GM12878 (cell line): ENCODE measurements around the gene ANKRD30B. TPM values are rescaled to one million over a fixed set of nuclear protein-coding genes. Genes with fewer than 3 reads are reported as not detected.

ENCODE experiments used
- ATAC-seq: fragments of 200-7000 bp; cut with Tn5 transposase; 3 replicates; pipeline ENCODE4 v1.9.1; 2020; ENCODE audit warnings: mild to moderate bottlenecking, moderate library complexity
- BruUV-seq: library from RNA; stranded (reverse); fragments of 400-500 nt; replicated peaks from 2 replicates; lab custom pipeline; 2021; lab: Mats Ljungman, UMichigan
- CTCF ChIA-PET: fragments of 300-600 bp; sonication (Branson Sonifier 250); formaldehyde crosslinking; extraction: SDS; loops from one replicate; lab custom pipeline; 2021; ENCODE audit warnings: inconsistent platforms; lab: Yijun Ruan, JAX
- POLR2A ChIA-PET: fragments of 350-600 bp; formaldehyde crosslinking; extraction: SDS; loops from one replicate; lab custom pipeline; 2021; ENCODE audit warnings: inconsistent platforms; lab: Charles Lee
- RAD21 ChIA-PET: fragments of 300-600 bp; sonication (Branson Sonifier 250); formaldehyde crosslinking; loops from one replicate; lab custom pipeline; 2023; ENCODE audit warnings: antibody characterized with exemption; ENCODE audit not compliant: unreplicated experiment; lab: Charles Lee
- SMC1A ChIA-PET: fragments of 300-600 bp; sonication (Branson Sonifier 250); formaldehyde crosslinking; loops from one replicate; lab custom pipeline; 2023; ENCODE audit not compliant: unreplicated experiment, uncharacterized antibody; lab: Charles Lee
- DNase-seq: peaks from one replicate; pipeline ENCODE4 v3.0.0-alpha.2; 2011; ENCODE audit warnings: low read depth, low spot score
- FAIRE-seq: peaks from 3 replicates; lab custom pipeline; 2011; peaks lifted over from hg19 to GRCh38; lab: Jason Lieb, UNC
- H2AFZ ChIP-seq: 2 replicates; pipeline ENCODE4 v1.6.0; 2011; ENCODE audit warnings: low read depth, low read length, control low read depth; ENCODE audit not compliant: control insufficient read depth
- H3K27ac ChIP-seq: 2 replicates; pipeline ENCODE4 v1.5.1; 2011; ENCODE audit warnings: control low read depth; ENCODE audit not compliant: control insufficient read depth, insufficient read depth
- H3K27me3 ChIP-seq, 2 experiments: replicated peaks in 1 of 2; 2 replicates each; pipeline versions ENCODE4 v1.6.0 to v1.6.1; 2011; ENCODE audit warnings: low read length in 1 of 2; ENCODE audit not compliant: control insufficient read depth in 2 of 2, insufficient read depth in 2 of 2
- H3K36me3 ChIP-seq, 2 experiments: 2 replicates each; pipeline ENCODE4 v1.5.1; 2011; ENCODE audit warnings: low read length in 1 of 2; ENCODE audit not compliant: control insufficient read depth in 2 of 2, insufficient read depth in 2 of 2
- H3K4me1 ChIP-seq: 2 replicates; pipeline ENCODE4 v1.6.1; 2011; ENCODE audit warnings: mild to moderate bottlenecking, low read length, moderate library complexity, mixed read lengths; ENCODE audit not compliant: control insufficient read depth, insufficient read depth
- H3K4me2 ChIP-seq: 2 replicates; pipeline ENCODE4 v1.6.0; 2011; ENCODE audit warnings: control low read depth; ENCODE audit not compliant: control insufficient read depth, insufficient read depth
- H3K4me3 ChIP-seq: fragments of 200-600 bp; sonication (generic); 2 replicates; pipeline ENCODE4 v1.5.1; 2016
- H3K79me2 ChIP-seq: 2 replicates; pipeline ENCODE4 v1.6.0; 2011; ENCODE audit warnings: low read length; ENCODE audit not compliant: control insufficient read depth, insufficient read depth
- H3K9ac ChIP-seq: 2 replicates; pipeline ENCODE4 v1.8.0; 2011; ENCODE audit warnings: low read length, control low read depth, mixed read lengths; ENCODE audit not compliant: control insufficient read depth, insufficient read depth
- H3K9me3 ChIP-seq: replicated peaks from 3 replicates; pipeline ENCODE4 v1.5.1; 2011; ENCODE audit warnings: mild to moderate bottlenecking, low read length; ENCODE audit not compliant: control insufficient read depth, insufficient read depth
- H4K20me1 ChIP-seq: 2 replicates; pipeline ENCODE4 v1.6.0; 2011; ENCODE audit not compliant: control insufficient read depth, insufficient read depth
- BRCA1 ChIP-seq: IDR thresholded peaks from 2 replicates; pipeline ENCODE4 v1.6.1; 2011; ENCODE audit warnings: low read depth, low read length, improper control_type of control experiment
- CBX5 ChIP-seq: sonication (generic); IDR thresholded peaks from 2 replicates; pipeline ENCODE4 v1.6.1; 2016; ENCODE audit warnings: low read depth, moderate library complexity, mild to moderate bottlenecking, inconsistent platforms
- CEBPB ChIP-seq, 2 experiments: fragments of 150-350 bp in 1 of 2; IDR thresholded peaks; 2 replicates each; pipeline ENCODE4 v1.6.1; 2012 to 2014; ENCODE audit warnings: low read depth in 2 of 2, low read length in 2 of 2, borderline replicate concordance in 1 of 2, inconsistent platforms in 1 of 2
- E2F4 ChIP-seq: IDR thresholded peaks from 2 replicates; pipeline ENCODE4 v1.6.1; 2012; ENCODE audit warnings: low read depth, low read length, improper control_type of control experiment
- EZH2 ChIP-seq: IDR thresholded peaks from 2 replicates; pipeline ENCODE4 v1.6.1; 2012; ENCODE audit warnings: low read depth, mild to moderate bottlenecking, control low read depth, inconsistent platforms, low read length, borderline replicate concordance; ENCODE audit not compliant: control insufficient read depth
- FOXK2 ChIP-seq: fragments of 450-650 bp; IDR thresholded peaks from 2 replicates; pipeline ENCODE4 v1.6.1; 2017; ENCODE audit warnings: mild to moderate bottlenecking, moderate library complexity
- HDGF ChIP-seq: fragments of 450-650 bp; IDR thresholded peaks from 2 replicates; pipeline ENCODE4 v1.6.1; 2016; ENCODE audit warnings: antibody characterized with exemption
- MXI1 ChIP-seq: fragments of 150-350 bp; IDR thresholded peaks from 2 replicates; pipeline ENCODE4 v1.6.1; 2011; ENCODE audit warnings: low read depth, mild to moderate bottlenecking, inconsistent platforms, low read length, improper control_type of control experiment
- NFXL1 ChIP-seq: fragments of 450-650 bp; IDR thresholded peaks from 2 replicates; pipeline ENCODE4 v1.6.1; 2017; ENCODE audit warnings: antibody characterized with exemption, mild to moderate bottlenecking, borderline replicate concordance
- PAX8 ChIP-seq: fragments of 450-650 bp; IDR thresholded peaks from 2 replicates; pipeline ENCODE4 v1.6.1; 2017; ENCODE audit warnings: mild to moderate bottlenecking, moderate library complexity
- POLR2A ChIP-seq: IDR thresholded peaks from 2 replicates; pipeline ENCODE4 v1.6.1; 2011; ENCODE audit warnings: low read depth, mild to moderate bottlenecking, low read length
- POLR2AphosphoS5 ChIP-seq: IDR thresholded peaks from 2 replicates; pipeline ENCODE4 v1.6.1; 2011; ENCODE audit warnings: mild to moderate bottlenecking, low read length, inconsistent platforms
- RCOR1 ChIP-seq: conservative IDR thresholded peaks from 2 replicates; pipeline ENCODE4 v1.6.1; 2012; ENCODE audit warnings: low read depth, low read length, improper control_type of control experiment
- TAF1 ChIP-seq: IDR thresholded peaks from 2 replicates; pipeline ENCODE4 v1.6.1; 2011; ENCODE audit warnings: mild to moderate bottlenecking, low read depth, low read length, borderline replicate concordance
- ZNF207 ChIP-seq: fragments of 450-650 bp; IDR thresholded peaks from 2 replicates; pipeline ENCODE4 v1.6.1; 2014; ENCODE audit warnings: antibody characterized with exemption, mild to moderate bottlenecking, borderline replicate concordance
- in situ Hi-C: fragments of 300-500 bp; cut with MboI; formaldehyde crosslinking; loops from 9 replicates; pipeline ENCODE4 v1.14.3; 2018; ENCODE audit warnings: mixed read lengths
- intact Hi-C: fragments of 100-400 bp; cut with micrococcal nuclease; formaldehyde crosslinking; loops from one replicate; pipeline ENCODE4 v1.14.2; 2022; ENCODE audit not compliant: unreplicated experiment
- polyA plus RNA-seq, 11 experiments: library from polyadenylated mRNA; depleted of rRNA in 4 of 11; unstranded in 6 of 11; stranded (reverse) in 5 of 11; fragments of >200 nt; fragmentation: Nextera tagmentation in 4 of 11; fragmentation: Illumina TruSeq in 1 of 11; extraction: Ambion mirVana in 4 of 11; extraction: Trizol in 1 of 11; gene quantifications; 1 replicate in 1 of 11; 2 replicates in 10 of 11; pipeline versions ENCODE4 v1.2.1 to v1.2.3, GENCODE V29; 2011 to 2016; ENCODE audit warnings: inconsistent platforms in 2 of 11, missing spikeins in 2 of 11, low read depth in 1 of 11
- total RNA-seq, 4 experiments: library from RNA; depleted of rRNA in 3 of 4; stranded (reverse); fragments of >200 nt in 3 of 4; fragmentation: Illumina TruSeq in 1 of 4; extraction: Trizol in 1 of 4; gene quantifications; 2 replicates each; pipeline versions ENCODE4 v1.2.1 to v1.2.3, GENCODE V29; 2013 to 2021
- TF ChIP-seq, protein P1 (sequence below): fragments of 450-650 bp; IDR thresholded peaks from 2 replicates; pipeline ENCODE4 v1.6.1; 2017; ENCODE audit warnings: mild to moderate bottlenecking, moderate library complexity
- TF ChIP-seq, protein P2 (sequence below): IDR thresholded peaks from 2 replicates; pipeline ENCODE4 v1.6.1; 2012; ENCODE audit warnings: improper control_type of control experiment, low read depth, low read length; ENCODE audit not compliant: insufficient replicate concordance

The ANKRD30B gene
- total and polyA plus RNA-seq, 10 of the 15 experiments (the other 5 are each of a cell fraction or from before 2014, with no cell fraction given) = not detected

DNA sequence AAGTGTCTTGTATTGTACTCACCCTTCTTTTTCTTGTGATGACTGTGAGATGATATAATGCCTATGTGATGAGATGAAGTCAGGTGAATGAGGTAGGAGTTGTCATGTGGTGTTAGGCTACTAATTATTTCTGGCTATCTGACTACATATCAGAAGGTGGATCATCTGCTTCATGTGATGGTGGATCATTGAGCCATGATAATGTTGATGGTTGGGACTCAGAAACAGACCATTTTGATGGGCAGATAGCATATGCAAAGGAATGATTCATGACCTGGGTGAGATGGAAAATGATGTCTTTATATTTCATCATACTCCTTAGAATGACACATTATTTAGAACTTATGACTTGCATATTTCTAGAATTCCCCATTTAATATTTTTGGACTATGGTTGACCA lies 19.5 kb downstream of the ANKRD30B start:
- Histone ChIP-seq H3K36me3 (no peaks in the 10 kb centered on the region), H2AFZ (no peak overlapping the region), H3K27ac (no peak overlapping the region), H3K4me1 (no peaks in the 10 kb centered on the region), H3K4me2 (no peak overlapping the region), H3K9me3 (no peaks in the 10 kb centered on the region), H4K20me1 (no peaks in the 10 kb centered on the region), H3K9ac (no peak overlapping the region), H3K4me3 (no peak overlapping the region), H3K27me3 (no peaks in the 10 kb centered on the region), H3K79me2 (no peaks in the 10 kb centered on the region)
- FAIRE-seq = no peak
- no peak for DNase-seq
- CTCF ChIA-PET = no interaction called here
- BruUV-seq = no TSS peak
- SMC1A ChIA-PET = no interaction called here
- in situ Hi-C loops = no loop called here
- intact Hi-C loops = no loop called here
- POLR2A ChIA-PET = no interaction called here
- RAD21 ChIA-PET = no interaction called here
- ATAC-seq = no peak
- no peak for TF ChIP-seq POLR2AphosphoS5
- TF ChIP-seq, protein P1, sequence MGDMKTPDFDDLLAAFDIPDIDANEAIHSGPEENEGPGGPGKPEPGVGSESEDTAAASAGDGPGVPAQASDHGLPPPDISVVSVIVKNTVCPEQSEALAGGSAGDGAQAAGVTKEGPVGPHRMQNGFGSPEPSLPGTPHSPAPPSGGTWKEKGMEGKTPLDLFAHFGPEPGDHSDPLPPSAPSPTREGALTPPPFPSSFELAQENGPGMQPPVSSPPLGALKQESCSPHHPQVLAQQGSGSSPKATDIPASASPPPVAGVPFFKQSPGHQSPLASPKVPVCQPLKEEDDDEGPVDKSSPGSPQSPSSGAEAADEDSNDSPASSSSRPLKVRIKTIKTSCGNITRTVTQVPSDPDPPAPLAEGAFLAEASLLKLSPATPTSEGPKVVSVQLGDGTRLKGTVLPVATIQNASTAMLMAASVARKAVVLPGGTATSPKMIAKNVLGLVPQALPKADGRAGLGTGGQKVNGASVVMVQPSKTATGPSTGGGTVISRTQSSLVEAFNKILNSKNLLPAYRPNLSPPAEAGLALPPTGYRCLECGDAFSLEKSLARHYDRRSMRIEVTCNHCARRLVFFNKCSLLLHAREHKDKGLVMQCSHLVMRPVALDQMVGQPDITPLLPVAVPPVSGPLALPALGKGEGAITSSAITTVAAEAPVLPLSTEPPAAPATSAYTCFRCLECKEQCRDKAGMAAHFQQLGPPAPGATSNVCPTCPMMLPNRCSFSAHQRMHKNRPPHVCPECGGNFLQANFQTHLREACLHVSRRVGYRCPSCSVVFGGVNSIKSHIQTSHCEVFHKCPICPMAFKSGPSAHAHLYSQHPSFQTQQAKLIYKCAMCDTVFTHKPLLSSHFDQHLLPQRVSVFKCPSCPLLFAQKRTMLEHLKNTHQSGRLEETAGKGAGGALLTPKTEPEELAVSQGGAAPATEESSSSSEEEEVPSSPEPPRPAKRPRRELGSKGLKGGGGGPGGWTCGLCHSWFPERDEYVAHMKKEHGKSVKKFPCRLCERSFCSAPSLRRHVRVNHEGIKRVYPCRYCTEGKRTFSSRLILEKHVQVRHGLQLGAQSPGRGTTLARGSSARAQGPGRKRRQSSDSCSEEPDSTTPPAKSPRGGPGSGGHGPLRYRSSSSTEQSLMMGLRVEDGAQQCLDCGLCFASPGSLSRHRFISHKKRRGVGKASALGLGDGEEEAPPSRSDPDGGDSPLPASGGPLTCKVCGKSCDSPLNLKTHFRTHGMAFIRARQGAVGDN = no peak
- TF ChIP-seq TAF1 = no peak
- no peak for TF ChIP-seq NFXL1
- TF ChIP-seq, protein P2, sequence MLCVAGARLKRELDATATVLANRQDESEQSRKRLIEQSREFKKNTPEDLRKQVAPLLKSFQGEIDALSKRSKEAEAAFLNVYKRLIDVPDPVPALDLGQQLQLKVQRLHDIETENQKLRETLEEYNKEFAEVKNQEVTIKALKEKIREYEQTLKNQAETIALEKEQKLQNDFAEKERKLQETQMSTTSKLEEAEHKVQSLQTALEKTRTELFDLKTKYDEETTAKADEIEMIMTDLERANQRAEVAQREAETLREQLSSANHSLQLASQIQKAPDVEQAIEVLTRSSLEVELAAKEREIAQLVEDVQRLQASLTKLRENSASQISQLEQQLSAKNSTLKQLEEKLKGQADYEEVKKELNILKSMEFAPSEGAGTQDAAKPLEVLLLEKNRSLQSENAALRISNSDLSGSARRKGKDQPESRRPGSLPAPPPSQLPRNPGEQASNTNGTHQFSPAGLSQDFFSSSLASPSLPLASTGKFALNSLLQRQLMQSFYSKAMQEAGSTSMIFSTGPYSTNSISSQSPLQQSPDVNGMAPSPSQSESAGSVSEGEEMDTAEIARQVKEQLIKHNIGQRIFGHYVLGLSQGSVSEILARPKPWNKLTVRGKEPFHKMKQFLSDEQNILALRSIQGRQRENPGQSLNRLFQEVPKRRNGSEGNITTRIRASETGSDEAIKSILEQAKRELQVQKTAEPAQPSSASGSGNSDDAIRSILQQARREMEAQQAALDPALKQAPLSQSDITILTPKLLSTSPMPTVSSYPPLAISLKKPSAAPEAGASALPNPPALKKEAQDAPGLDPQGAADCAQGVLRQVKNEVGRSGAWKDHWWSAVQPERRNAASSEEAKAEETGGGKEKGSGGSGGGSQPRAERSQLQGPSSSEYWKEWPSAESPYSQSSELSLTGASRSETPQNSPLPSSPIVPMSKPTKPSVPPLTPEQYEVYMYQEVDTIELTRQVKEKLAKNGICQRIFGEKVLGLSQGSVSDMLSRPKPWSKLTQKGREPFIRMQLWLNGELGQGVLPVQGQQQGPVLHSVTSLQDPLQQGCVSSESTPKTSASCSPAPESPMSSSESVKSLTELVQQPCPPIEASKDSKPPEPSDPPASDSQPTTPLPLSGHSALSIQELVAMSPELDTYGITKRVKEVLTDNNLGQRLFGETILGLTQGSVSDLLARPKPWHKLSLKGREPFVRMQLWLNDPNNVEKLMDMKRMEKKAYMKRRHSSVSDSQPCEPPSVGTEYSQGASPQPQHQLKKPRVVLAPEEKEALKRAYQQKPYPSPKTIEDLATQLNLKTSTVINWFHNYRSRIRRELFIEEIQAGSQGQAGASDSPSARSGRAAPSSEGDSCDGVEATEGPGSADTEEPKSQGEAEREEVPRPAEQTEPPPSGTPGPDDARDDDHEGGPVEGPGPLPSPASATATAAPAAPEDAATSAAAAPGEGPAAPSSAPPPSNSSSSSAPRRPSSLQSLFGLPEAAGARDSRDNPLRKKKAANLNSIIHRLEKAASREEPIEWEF = no peak
- TF ChIP-seq CEBPB (IDR thresholded peaks at IDR 0.05; ENCODE audit: borderline replicate concordance in 1 of 2, low read depth in 2 of 2, low read length in 2 of 2) = no peak
- TF ChIP-seq PAX8 = no peak
- no peak for TF ChIP-seq POLR2A
- TF ChIP-seq HDGF = no peak
- TF ChIP-seq FOXK2 = no peak
- TF ChIP-seq RCOR1 = no peak
- no peak for TF ChIP-seq ZNF207
- no peak for TF ChIP-seq EZH2
- no peak for TF ChIP-seq CBX5
- TF ChIP-seq BRCA1 = no peak
- TF ChIP-seq MXI1 = no peak
- no peak for TF ChIP-seq E2F4
